Right forelimb (tissue), 1 donor: ENCODE data around the gene VWC2L.

Experiments
- DNase-seq: peaks from one replicate; pipeline ENCODE4 v3.0.0-alpha.2; 2018

VWC2L gene

GRCh38 chr2:214410918-214411554 lies at the start of gene VWC2L:
Gene VWC2L, plus strand, starts transcription at chr2:214411054. Its CDS starts 3,140 bp downstream, at chr2:214414194.
- DNase-seq = peak; percentile 84

DNA sequence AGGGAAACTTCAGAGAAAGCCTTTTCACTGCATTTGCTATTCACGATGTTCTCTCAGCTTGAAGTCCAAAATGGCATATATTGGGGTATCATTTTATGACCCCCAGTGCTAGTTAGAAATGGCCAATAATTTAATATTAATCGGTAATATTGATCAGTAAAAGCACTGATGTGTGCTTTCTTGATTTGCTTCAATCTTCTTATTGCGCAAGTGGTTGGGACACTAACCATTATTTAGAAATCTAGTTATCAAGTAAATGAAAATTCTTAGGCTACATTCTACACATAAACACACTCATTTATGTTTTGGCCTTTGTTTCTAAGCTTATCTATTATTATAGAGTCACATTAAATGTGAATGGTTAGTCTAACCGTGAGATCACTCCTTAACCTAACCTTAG lies 49.7 kb upstream of the VWC2L start:
- DNase-seq = no peak

DNA sequence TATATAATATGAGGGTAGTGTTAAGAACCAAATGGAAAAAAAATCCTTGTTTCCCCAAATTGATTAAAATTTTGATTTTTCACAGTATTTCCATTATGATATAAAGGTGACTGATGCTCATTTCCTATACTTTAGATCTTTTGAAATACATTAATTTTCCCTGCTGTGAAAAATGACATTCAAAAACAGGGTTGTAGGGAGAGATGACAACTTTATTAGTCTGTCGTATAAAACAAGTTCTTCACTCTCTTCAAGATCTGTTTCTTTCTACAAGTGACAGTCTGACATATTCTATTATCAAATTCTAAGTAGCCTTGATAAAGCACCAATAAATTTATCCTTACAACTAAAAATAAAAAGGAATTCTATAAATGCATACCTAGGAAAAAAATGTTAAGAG lies 45.3 kb upstream of the VWC2L start:
- no peak for DNase-seq

DNA sequence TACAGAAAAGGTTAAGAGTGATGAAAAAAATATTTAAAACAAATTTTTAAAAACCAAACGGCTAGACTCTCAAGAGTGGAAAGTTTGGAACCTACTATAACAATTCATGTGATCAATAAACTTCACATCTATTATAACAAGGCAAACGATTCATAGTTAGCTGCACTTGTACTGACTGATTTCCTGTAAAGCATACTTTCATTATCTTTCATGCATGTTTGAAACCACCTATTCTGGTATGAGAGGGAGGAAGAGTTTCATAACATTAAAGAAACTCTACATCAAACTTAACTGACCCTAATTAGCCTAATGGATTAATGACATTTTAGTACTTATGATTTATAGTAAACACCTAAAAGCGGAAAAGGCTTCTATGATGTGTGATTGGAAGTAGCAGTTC lies 43.7 kb upstream of the VWC2L start:
- DNase-seq = no peak

DNA sequence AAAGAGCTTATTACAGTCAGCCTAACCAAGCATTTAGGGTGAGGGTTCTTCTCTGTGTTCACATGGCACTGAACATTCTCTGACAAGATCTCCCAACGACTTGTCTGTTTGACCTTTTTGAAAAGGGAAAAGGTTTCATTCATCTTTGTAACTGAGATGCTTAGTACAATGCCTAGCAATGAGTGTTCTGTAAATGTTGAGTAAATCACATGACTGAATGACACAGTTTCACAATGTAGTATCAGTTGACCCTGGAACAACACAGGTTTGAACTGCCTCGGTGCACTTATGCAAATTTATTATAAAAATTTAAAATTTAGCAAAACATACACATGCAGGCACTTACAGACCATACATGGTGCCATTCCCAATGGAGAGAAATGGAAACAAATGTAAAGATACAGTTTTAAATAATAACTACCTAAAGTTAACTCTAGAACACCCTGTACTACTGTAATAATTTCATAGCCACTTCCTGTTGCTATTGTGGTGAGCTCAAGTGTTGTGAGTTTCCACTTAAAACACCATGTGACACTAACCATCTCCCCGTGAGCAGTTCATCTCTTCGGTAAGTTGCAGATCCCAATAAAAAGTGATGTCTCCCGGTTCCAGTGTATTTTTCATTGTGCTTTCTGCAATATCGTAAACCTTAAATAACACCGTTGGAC lies 34.1 kb upstream of the VWC2L start:
- no peak for DNase-seq

- DNase-seq = no peak
Observed at GRCh38 chr2:214377286-214377624, 33.6 kb upstream of the VWC2L start.

GRCh38 chr2:214378455-214379103 lies 32.3 kb upstream of the VWC2L start:
- DNase-seq = no peak

DNA sequence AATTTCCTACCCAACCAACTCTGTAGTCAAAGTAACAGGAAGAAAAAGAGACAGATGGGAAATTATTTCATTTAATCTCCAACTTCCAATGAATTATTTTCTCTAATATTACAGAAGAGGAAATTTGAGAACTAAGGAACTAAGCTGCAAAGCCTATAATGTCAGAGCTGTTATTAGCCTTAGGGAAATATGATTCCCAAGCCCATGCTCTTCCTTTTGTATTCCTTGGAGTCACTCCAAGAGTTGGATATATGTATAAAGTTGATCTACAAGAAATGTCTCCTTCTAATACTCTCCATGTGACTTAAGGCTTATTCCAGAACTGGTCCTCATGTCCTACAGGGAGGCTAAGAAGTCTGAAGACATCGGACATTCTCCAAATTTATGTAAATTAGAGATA lies 31.6 kb upstream of the VWC2L start:
- no peak for DNase-seq

- DNase-seq = no peak
Observed at GRCh38 chr2:214380681-214381080, 30.2 kb upstream of the VWC2L start.

DNA sequence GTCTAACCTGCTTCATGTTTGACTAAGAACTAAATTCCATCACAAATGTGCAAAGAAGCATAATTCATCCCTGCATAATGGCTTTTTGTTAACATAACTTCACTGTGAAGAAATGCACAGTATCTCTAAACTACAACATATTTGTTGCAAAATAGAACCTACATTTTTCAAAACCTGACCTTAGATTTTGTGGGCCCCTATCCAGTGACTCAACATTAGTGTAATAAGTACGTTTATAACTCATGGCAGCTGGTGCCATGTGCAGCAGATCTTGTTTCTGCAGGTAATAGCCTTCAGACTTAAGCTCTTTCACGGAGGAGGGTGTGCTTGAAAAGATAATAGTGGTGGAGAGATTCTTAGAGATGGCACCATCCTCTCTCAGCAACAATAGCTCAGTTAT lies 28.6 kb upstream of the VWC2L start:
- no peak for DNase-seq

GRCh38 chr2:214386720-214387119 lies 24.1 kb upstream of the VWC2L start:
- DNase-seq = no peak

GRCh38 chr2:214389334-214389733 lies 21.5 kb upstream of the VWC2L start:
- DNase-seq = no peak

DNA sequence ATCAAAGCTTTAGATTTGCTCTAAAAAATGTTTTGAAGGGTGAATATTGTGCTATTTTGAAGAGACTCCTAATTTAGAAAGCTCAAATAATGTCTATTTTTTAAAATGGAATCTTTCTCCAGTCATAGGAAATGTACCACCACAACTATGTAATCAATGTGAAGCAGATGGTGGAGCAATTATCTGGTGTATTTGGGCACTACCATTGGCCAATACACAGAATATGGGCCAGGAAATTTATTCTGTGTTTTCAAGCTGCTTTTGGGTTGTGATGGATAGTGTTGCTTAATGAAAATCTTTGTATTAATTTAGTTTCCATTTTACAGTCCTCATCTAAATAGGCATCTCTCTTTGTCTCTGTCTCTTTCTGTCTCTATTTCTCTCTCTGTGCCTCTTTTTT lies 17.1 kb upstream of the VWC2L start:
- DNase-seq = no peak

DNA sequence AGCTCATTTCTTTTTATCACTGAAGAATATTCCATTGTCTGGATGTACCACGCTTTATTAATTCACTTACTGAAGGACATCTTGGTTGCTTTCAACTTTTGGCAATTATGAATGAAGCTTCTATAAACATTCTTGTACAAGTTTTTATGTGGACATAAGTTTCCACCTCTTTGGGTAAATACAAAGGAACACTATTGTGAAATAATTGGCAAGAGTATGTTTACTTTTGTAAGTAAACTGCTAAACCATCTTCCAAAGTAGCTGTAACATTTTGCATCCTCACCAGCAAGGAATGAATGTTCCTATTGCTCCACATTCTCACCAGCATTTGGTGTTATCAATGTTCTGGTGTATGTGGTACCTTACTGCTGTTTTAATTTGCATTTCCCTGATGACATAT lies 15.8 kb upstream of the VWC2L start:
- no peak for DNase-seq

GRCh38 chr2:214401580-214401979 lies 9.3 kb upstream of the VWC2L start:
- DNase-seq = no peak

- DNase-seq = no peak
Observed at GRCh38 chr2:214410128-214410775, 602 bp upstream of the VWC2L start.

GRCh38 chr2:214412679-214413078 lies 1.8 kb downstream of the VWC2L start:
- no peak for DNase-seq

- DNase-seq = no peak
Observed at GRCh38 chr2:214436470-214436869, 25.6 kb downstream of the VWC2L start.

GRCh38 chr2:214450118-214450894 lies 39.5 kb downstream of the VWC2L start:
- DNase-seq = no peak

GRCh38 chr2:214451516-214452275 lies 40.8 kb downstream of the VWC2L start:
- DNase-seq = no peak

- no peak for DNase-seq
Observed at GRCh38 chr2:214465363-214466146, 54.7 kb downstream of the VWC2L start.

GRCh38 chr2:214469728-214470127 lies 58.9 kb downstream of the VWC2L start:
- no peak for DNase-seq
